NCI-H2196 (cell line): ENCODE results near the gene SH2D3C.

ENCODE experiments used
- DNase-seq: peaks from one replicate; lab custom pipeline; 2025; ENCODE audit not compliant: unreplicated experiment; lab: John Stamatoyannopoulos, UW

SH2D3C gene

DNA sequence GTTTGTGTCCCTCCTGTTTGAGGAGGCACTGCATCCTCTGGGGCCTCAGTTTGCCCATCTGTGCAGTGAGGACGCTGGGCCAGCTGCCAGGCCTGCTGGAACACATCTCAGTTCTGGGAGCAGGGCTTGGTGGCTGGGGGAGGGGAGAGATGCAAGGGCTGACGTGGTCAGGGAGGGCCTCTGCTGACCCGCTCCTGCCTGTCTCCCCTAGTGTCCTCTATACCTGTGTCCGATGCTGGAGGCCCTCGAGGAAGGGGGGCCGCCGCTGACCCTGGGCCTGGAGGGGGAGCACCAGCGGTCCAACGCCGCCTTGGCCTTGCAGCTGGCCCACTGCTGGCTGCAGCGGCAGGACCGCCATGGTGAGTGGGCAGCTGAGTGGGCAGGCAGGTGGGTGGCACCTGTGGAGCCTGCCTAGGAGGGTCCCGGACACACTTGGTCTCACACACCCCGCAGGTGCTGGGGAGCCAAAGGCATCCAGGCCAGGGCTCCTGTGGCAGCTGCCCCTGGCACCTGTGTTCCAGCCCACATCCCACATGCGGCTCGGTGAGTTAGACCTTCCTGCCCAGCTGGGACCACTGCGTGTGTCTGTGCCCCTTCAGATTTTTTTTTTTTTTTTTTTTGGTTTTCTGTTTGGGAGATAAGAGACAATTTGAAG, 30.0 kb upstream of the SH2D3C start:
- DNase-seq = no peak

GRCh38 chr9:127806871-127807270, 28.4 kb upstream of the SH2D3C start:
- DNase-seq = no peak

DNA sequence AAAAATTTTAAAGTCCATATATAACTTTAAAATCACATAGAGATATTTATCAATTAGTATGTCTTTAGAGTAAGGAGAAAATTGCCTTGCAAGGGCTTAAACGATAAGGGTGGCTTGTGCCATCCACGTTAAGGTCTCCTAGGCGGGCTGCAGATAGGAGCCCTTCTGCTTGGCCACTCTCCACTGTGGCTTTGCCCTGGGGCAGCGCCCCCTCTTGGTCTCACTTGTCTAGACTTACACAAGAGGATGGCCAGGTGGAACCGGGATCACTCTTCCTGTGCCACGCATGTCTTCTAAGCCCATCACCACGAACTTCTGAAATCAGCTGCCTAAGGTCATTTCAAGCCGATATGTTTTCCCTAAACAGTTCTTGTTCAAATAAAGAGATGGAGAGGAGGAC, 27.2 kb upstream of the SH2D3C start:
- DNase-seq = no peak

GRCh38 chr9:127803507-127804352, 25.3 kb upstream of the SH2D3C start:
- DNase-seq = peak; percentile 41

DNA sequence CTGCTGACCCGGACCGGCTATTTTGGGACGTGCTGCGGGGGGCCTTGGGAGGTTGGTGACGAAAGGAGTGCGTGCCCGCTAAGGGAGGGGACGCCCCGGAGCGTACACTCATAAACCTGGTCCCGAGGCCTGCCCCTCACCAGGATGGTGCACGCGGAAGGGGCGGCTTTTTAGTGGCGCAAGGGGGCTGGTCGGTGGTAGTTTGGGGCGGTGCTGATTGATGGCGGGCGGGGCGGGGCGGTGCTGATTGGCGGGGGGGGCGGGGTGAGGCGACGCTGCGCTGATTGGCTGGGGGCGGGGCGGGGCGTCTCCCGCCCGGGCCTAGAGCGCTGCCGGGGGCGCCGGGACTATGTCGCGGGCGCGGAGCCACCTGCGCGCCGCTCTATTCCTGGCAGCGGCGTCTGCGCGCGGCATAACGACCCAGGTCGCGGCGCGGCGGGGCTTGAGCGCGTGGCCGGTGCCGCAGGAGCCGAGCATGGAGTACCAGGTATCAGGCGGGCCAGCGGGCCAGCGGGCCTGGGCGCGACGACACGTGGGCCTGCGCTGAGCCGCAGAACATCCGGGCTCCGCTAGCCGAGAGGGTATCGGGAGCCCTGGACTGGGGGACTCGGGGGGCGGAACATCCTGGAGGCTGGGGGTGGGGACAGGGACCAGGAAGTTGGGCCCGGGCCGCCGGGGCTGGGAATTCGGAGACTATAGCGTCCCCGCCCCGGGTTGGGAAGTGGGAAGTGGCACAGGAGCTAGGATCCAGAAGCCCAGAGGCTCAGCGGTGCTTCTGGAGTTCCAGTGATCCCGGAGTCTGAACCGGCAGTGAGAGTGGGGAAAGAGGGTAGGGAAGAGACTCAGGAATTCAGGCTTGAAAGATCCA, 24.3 kb upstream of the SH2D3C start, which contains the start of gene FPGS:
TSS of gene FPGS (plus strand) at position 307 of the 868 bp plus-strand sequence. CDS start at position 350, 43 bp downstream.
- peak; percentile 89 for DNase-seq

GRCh38 chr9:127801955-127802575, 23.6 kb upstream of the SH2D3C start:
- peak; percentile 43 for DNase-seq

DNA sequence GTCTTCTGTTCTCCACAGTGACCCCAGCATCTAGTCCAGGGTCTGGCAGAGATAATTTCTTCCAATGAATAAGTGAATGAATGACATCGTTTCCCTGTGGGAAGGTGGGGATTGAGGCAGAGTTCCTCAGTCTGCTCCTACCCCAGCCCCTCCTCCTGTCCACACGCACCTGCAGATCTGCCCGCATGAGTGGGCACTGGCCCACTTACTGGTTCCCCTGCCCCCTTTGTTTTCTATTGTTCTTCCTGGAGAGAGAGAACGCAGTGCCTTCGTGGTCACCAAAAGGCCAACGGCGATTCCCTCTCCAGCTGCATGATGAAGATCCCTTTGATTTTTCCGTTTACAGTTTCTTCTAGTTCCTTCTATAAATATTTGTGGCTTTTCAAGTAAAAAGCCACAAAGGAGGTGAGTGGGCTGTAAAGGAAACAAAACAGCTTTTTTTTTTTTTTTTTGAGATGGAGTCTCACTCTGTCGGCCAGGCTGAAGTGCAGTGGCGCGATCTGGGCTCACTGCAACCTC, 18.4 kb upstream of the SH2D3C start:
- peak; percentile 29 for DNase-seq

- peak; percentile 66 for DNase-seq
Observed at GRCh38 chr9:127796225-127796813, 17.9 kb upstream of the SH2D3C start.

- DNase-seq = no peak
Observed at GRCh38 chr9:127794001-127794791, 15.7 kb upstream of the SH2D3C start.

DNA sequence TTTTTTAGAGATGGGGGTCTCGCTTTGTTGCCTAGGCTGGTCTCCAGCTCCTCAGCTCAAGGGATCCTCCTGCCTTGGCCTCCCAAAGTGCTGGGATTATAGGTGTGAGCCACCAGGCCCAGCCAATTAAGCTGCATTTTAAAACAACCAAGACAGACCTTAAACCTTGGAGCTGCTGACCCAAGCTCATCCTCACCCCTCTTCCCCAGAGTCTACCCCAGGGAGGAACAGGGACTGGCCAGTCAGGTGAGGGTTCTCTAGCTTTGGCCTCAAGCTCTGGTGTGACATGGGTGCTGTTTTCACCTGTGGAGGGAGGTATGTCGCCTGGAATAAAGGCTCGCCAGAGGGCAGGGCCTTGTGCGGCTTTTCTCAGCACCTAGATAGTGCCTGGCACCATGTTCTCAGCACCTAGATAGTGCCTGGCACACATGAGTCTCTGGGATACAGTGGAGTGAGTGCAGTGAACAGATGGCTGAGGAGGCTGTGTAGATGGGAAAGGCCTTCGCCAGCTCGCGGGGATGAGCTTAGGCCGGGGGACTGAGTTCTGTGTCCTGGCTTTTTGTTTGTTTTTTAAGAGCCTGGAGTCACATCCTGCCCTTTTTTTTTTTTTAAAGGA, 14.7 kb upstream of the SH2D3C start:
- no peak for DNase-seq

- DNase-seq = no peak
Observed at GRCh38 chr9:127792417-127793031, 14.1 kb upstream of the SH2D3C start.

- no peak for DNase-seq
Observed at GRCh38 chr9:127791085-127791484, 12.6 kb upstream of the SH2D3C start.

GRCh38 chr9:127790094-127790855, 11.8 kb upstream of the SH2D3C start:
- DNase-seq = no peak

GRCh38 chr9:127789179-127789578, 10.7 kb upstream of the SH2D3C start:
- no peak for DNase-seq

DNA sequence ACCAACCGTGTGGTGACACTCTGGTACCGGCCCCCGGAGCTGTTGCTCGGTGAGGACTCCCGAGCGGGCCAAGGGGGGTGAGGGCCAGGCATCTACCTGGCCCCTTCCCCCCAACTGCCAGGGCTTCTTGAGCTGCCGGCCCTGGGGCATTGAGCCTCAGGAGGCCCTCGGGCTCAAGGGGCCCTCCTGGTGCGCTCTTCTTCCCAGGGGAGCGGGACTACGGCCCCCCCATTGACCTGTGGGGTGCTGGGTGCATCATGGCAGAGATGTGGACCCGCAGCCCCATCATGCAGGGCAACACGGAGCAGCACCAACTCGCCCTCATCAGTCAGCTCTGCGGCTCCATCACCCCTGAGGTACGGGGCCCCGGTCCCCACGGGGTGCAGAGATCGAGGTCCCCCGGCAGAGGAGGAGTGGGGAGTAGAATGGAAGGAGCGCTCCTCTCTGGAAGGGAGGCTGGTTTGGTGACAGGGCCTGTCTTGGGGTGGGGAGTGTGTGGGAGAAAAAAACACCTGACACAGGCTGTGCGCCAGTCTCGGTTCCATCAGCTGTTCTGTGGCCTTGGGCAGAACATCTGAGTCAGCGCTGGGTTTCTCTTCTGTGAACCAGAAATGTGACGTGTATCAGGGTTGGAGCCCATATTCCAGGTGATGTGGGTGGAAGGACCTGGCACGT, 10.0 kb upstream of the SH2D3C start:
- DNase-seq = no peak

- no peak for DNase-seq
Observed at GRCh38 chr9:127786773-127787104, 8.3 kb upstream of the SH2D3C start.

DNA sequence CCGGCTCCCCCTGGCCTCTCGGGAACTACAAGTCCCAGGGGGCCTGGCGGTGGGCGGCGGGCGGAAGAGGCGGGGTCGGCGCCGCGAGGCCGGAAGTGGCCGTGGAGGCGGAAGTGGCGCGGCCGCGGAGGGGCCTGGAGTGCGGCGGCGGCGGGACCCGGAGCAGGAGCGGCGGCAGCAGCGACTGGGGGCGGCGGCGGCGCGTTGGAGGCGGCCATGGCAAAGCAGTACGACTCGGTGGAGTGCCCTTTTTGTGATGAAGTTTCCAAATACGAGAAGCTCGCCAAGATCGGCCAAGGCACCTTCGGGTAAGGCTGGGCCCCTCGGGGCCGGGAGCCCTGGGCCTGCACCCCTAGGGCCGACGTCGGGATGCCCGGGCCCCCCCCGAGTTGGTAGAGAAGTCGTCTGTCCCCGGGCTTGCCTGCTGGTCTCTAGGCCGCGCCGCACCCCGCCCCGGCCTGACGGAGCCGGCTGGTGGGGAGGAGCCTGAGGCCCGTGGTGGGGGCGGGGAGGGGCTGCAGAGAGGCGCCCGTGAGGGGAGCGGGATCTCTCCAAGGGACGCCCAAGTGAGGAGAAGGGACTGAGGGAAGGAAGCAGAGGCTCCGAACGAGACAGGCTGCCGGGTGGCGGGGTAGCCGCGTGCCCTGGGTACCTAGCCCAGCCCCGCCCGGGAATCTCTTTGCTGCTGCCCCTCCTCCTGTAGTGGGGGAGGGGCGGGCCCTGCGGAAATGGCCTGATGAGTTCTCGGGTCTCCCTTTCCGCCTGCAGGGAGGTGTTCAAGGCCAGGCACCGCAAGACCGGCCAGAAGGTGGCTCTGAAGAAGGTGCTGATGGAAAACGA, 7.7 kb upstream of the SH2D3C start, which contains the start of gene CDK9:
TSS of gene CDK9 (plus strand) at position 102 of the 840 bp plus-strand sequence. CDS start at position 217, 115 bp downstream.
- peak; percentile 83 for DNase-seq
